Naive thymus-derived CD4-positive, alpha-beta T cell (primary cell): ENCODE data around the gene KRT5. TPM values are rescaled to one million over a fixed set of nuclear protein-coding genes. Genes with fewer than 3 reads are reported as not detected.

Source experiments
- ATAC-seq: fragments of 150-1000 bp; cut with Tn5 transposase; 2 replicates; pipeline ENCODE4 v1.10.0; 2021; ENCODE audit warnings: mild to moderate bottlenecking, moderate library complexity
- CTCF ChIA-PET: fragments of 350-600 bp; sonication (Branson Sonifier 250); formaldehyde crosslinking; loops from one replicate; lab custom pipeline; 2021; ENCODE audit warnings: antibody characterized with exemption; lab: Charles Lee
- POLR2A ChIA-PET: fragments of 350-600 bp; sonication (Branson Sonifier 250); formaldehyde crosslinking; loops from one replicate; lab custom pipeline; 2021; ENCODE audit warnings: antibody characterized with exemption, inconsistent platforms; lab: Charles Lee
- DNase-seq, 9 donors: peaks; one replicate each; pipeline versions ENCODE4 v3.0.0 to v3.0.0-alpha.2; 2020 to 2022; ENCODE audit warnings: mixed read lengths in 1 of 9
- H3K27ac ChIP-seq: one replicate; pipeline ENCODE4 v1.7.0; 2013; ENCODE audit warnings: mild to moderate bottlenecking, low read depth, low read length, moderate library complexity
- H3K27me3 ChIP-seq, 2 donors: one replicate each; pipeline ENCODE4 v1.7.0; 2013; ENCODE audit warnings: low read length in 2 of 2, mild to moderate bottlenecking in 2 of 2, moderate library complexity in 2 of 2; ENCODE audit not compliant: control insufficient read depth in 2 of 2, insufficient read depth in 2 of 2
- H3K36me3 ChIP-seq, 3 experiments: 1 replicate in 2 of 3; 2 replicates in 1 of 3; pipeline ENCODE4 v1.7.0; 2013; ENCODE audit warnings: low read length in 3 of 3, mild to moderate bottlenecking in 3 of 3, moderate library complexity in 1 of 3; ENCODE audit not compliant: insufficient read depth in 3 of 3, control insufficient read depth in 2 of 3
- H3K4me1 ChIP-seq, 2 donors: one replicate each; pipeline ENCODE4 v1.7.0; 2013; ENCODE audit warnings: low read length in 2 of 2, mild to moderate bottlenecking in 2 of 2, moderate library complexity in 1 of 2; ENCODE audit not compliant: control insufficient read depth in 2 of 2, insufficient read depth in 2 of 2
- H3K4me3 ChIP-seq: 2 replicates; pipeline ENCODE4 v1.7.0; 2013; ENCODE audit warnings: mild to moderate bottlenecking, low read length
- H3K9me3 ChIP-seq, 3 experiments: 1 replicate in 2 of 3; 2 replicates in 1 of 3; pipeline ENCODE4 v1.7.0; 2013; ENCODE audit warnings: low read length in 3 of 3; ENCODE audit not compliant: control insufficient read depth in 2 of 3
- H3K27ac Mint-ChIP-seq, 9 donors: one replicate each; pipeline ENCODE4 v1.8.0; 2020 to 2022; ENCODE audit warnings: mixed read lengths in 9 of 9, mild to moderate bottlenecking in 8 of 9, moderate library complexity in 5 of 9, inconsistent platforms in 2 of 9
- H3K27me3 Mint-ChIP-seq, 5 donors: one replicate each; pipeline ENCODE4 v1.8.0; 2021 to 2022; ENCODE audit warnings: mixed read lengths in 5 of 5, mild to moderate bottlenecking in 1 of 5
- H3K36me3 Mint-ChIP-seq, 5 donors: one replicate each; pipeline ENCODE4 v1.8.0; 2020 to 2022; ENCODE audit warnings: mixed read lengths in 5 of 5, mild to moderate bottlenecking in 3 of 5, inconsistent platforms in 1 of 5
- H3K4me1 Mint-ChIP-seq, 7 donors: one replicate each; pipeline ENCODE4 v1.8.0; 2020 to 2022; ENCODE audit warnings: mixed read lengths in 7 of 7, mild to moderate bottlenecking in 3 of 7, inconsistent platforms in 1 of 7
- H3K4me3 Mint-ChIP-seq, 10 donors: one replicate each; pipeline ENCODE4 v1.8.0; 2020 to 2022; ENCODE audit warnings: mild to moderate bottlenecking in 10 of 10, mixed read lengths in 10 of 10, moderate library complexity in 6 of 10, inconsistent platforms in 2 of 10
- H3K9me3 Mint-ChIP-seq, 11 donors: one replicate each; pipeline ENCODE4 v1.8.0; 2020 to 2022; ENCODE audit warnings: mixed read lengths in 11 of 11, mild to moderate bottlenecking in 4 of 11, inconsistent platforms in 1 of 11, moderate library complexity in 1 of 11
- intact Hi-C, 2 donors: fragments of 100-400 bp; cut with micrococcal nuclease; formaldehyde crosslinking; loops; one replicate each; pipeline ENCODE4 v1.15.1; 2023
- polyA plus RNA-seq, 2 donors: library from polyadenylated mRNA; unstranded; fragments of 300-500 nt; fragmentation: Illumina TruSeq; gene quantifications; one replicate each; pipeline ENCODE4 v1.2.3, GENCODE V29; 2021
- total RNA-seq, 6 experiments: library from RNA in 5 of 6; stranded (reverse) in 5 of 6; gene quantifications; 1 replicate in 5 of 6; 2 replicates in 1 of 6; pipeline ENCODE4 v1.2.3 and lab custom pipeline; 2021 to 2026

Gene KRT5
- total and polyA plus RNA-seq, 7 experiments from 2014 or later, result 0.24 TPM; not detected in 6

DNA sequence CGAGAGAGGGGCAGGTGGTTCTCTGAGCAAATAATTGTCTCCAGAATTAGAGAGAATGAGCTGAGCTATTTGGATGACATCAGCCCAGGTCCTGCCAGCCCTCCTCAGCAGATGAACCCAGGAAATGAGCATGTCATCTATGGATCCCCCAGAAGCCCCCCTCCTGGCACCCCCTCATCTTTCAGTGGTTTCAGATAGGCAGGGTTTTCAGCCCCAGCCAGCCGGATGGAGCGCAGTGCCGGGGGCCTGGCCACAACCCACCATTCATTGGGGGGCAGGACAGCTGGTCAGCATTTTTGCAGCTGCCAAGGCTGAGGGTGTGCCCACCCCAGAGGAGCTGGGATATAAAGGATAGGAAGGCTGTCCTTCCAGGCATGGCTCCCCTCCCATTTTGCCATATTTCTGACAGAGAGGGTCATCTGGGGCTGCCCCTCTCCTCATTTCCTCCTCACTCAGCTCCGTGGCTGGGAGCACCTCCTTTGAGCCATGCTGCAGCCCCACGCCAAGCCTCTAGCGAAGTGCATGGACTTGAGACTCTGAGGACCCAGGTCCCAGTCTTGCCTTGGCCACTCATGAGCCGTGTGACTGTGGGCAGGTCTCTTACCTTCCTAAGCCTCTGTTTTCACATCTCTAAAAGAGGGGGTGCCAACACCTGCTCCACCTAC, 38.7 kb upstream of the KRT5 start:
- no peaks in the 10 kb centered on the region for H3K36me3 ChIP-seq
- Mint-ChIP-seq H3K27ac (no peak overlapping the region), H3K9me3 (no peaks in the 10 kb centered on the region), H3K4me1 (peaks cover 0 to 34% (median 0%) of the 10 kb centered on the region in 7 donors), H3K36me3 (no peaks in the 10 kb centered on the region), H3K27me3 (peaks cover 7 to 41% (median 9%) of the 10 kb centered on the region in 5 donors), H3K4me3 (peak overlapping the region in 1 of 10 donors; percentile 39)
- H3K4me3 ChIP-seq, result no peak overlapping the region
- peaks cover 0 to 36% of the 10 kb centered on the region in 2 donors for H3K4me1 ChIP-seq
- DNase-seq (no peak), ATAC-seq (no peak)
- no peaks in the 10 kb centered on the region for H3K27me3 ChIP-seq
- intact Hi-C loops, result no loop called here
- no peaks in the 10 kb centered on the region for H3K9me3 ChIP-seq
- H3K27ac ChIP-seq, result no peak overlapping the region
- ChIA-PET CTCF (no interaction called here), POLR2A (no interaction called here)

DNA sequence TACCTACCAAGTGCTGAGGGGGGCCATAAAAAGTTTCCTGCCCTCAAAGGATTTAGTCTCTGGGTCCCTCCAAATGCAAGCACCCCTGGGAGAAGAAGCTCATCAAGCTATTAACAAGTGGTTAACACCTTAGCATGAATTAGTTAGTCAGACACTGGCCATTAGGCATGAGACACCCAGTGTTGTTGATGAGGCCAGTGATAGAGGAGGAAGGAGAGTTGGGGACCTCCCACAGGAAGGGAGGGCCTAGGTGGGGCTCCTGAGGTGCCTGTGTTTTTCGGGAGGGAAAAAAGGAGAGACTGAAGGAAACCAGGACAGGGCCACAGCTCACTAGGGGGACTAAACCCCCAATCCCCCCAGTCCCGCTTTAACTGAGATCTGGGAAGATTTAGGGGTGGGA, 37.3 kb upstream of the KRT5 start:
- H3K27me3 ChIP-seq, result no peaks in the 10 kb centered on the region
- no peak overlapping the region for H3K27ac ChIP-seq
- no peaks in the 10 kb centered on the region for H3K36me3 Mint-ChIP-seq
- H3K4me3 ChIP-seq, result no peak overlapping the region
- ATAC-seq, result no peak
- ChIA-PET CTCF (no interaction called here), POLR2A (no interaction called here)
- peaks cover 0 to 36% of the 10 kb centered on the region in 2 donors for H3K4me1 ChIP-seq
- DNase-seq, result no peak
- intact Hi-C loops, result no loop called here
- H3K9me3 Mint-ChIP-seq, result no peaks in the 10 kb centered on the region
- no peaks in the 10 kb centered on the region for H3K36me3 ChIP-seq
- peaks cover 7 to 36% (median 9%) of the 10 kb centered on the region in 5 donors for H3K27me3 Mint-ChIP-seq
- H3K9me3 ChIP-seq, result no peaks in the 10 kb centered on the region
- H3K4me1 Mint-ChIP-seq, result peaks cover 0 to 34% (median 0%) of the 10 kb centered on the region in 7 donors
- peak overlapping the region in 2 of 9 donors; percentile 13 to 30 for H3K27ac Mint-ChIP-seq
- H3K4me3 Mint-ChIP-seq, result peak overlapping the region in 1 of 10 donors; percentile 7

DNA sequence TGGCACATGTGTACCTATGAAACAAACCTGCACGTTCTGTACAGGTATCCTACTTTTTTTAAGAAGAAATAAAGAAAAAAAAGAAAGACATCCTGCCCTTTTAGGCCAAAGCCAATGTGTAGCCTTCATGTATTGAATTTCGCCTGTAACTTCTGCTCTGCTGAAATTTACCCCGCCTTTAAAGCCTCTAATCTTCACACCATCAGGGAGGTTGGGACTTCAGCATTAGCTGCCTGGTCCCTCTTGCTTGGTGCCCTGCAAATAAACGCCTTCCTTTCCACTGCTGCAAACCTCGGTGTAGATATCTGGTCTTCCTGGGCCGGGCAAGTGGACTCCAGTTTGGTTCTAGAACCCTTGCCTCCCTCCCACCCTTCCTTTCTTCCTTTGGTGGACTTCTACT, 35.4 kb upstream of the KRT5 start:
- peaks cover 0 to 33% (median 0%) of the 10 kb centered on the region in 7 donors for H3K4me1 Mint-ChIP-seq
- no peaks in the 10 kb centered on the region for H3K9me3 ChIP-seq
- no peaks in the 10 kb centered on the region for H3K36me3 Mint-ChIP-seq
- H3K27ac ChIP-seq, result no peak overlapping the region
- ChIA-PET CTCF (no interaction called here), POLR2A (no interaction called here)
- H3K27me3 Mint-ChIP-seq, result peaks cover 7 to 30% (median 9%) of the 10 kb centered on the region in 5 donors
- DNase-seq (no peak), ATAC-seq (peak; percentile 46)
- peaks cover 0 to 36% of the 10 kb centered on the region in 2 donors for H3K4me1 ChIP-seq
- H3K36me3 ChIP-seq, result no peaks in the 10 kb centered on the region
- H3K4me3 Mint-ChIP-seq, result no peak overlapping the region
- no peaks in the 10 kb centered on the region for H3K9me3 Mint-ChIP-seq
- no peak overlapping the region for H3K4me3 ChIP-seq
- no peaks in the 10 kb centered on the region for H3K27me3 ChIP-seq
- intact Hi-C loops, result no loop called here
- peak overlapping the region in 1 of 9 donors; percentile 34 for H3K27ac Mint-ChIP-seq

DNA sequence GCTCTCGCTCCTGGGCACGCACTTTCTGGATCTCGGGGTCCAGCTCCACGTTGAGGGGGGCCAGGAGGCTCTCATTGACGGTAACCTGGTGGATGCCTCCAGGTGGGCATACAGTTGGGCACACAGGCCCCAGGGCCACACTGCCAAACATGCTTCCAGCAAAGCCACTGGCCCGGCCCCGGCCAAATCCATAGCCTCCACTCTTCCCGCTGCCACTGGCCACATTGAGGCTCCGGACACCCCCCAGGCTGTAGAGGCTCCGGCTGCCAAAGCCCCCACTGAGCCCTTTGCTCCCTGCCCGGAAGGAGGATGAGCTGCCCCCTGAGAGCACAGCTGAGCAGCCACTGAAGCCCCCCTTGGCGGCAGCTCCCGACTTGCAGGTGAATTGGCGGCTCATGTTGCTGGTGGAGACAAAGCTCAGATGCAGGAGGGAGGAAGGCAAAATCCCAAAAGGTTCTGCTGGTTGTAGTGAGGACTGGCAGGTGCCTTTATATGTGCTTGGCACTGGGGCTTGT, 32.5 kb upstream of the KRT5 start, which contains the start of gene KRT71:
KRT71 (minus strand) TSS at position 465 of the 515 bp plus-strand sequence; CDS start at position 397, 68 bp downstream.
- H3K27ac Mint-ChIP-seq, result no peak within 1 kb of the TSS
- no peak for DNase-seq
- Histone ChIP-seq H3K4me3 (no peak within 1 kb of the TSS), H3K36me3 (no peaks in the 10 kb centered on the region), H3K9me3 (no peaks in the 10 kb centered on the region), H3K27me3 (no peaks in the 10 kb centered on the region), H3K4me1 (peaks cover 0 to 24% of the 10 kb centered on the region in 2 donors), H3K27ac (no peak within 1 kb of the TSS)
- no peak within 1 kb of the TSS for H3K4me3 Mint-ChIP-seq
- H3K9me3 Mint-ChIP-seq, result no peaks in the 10 kb centered on the region
- peaks cover 0 to 13% (median 0%) of the 10 kb centered on the region in 7 donors for H3K4me1 Mint-ChIP-seq
- CTCF ChIA-PET, result no interaction called here
- intact Hi-C loops, result no loop called here
- POLR2A ChIA-PET, result no interaction called here
- ATAC-seq, result no peak
- no peaks in the 10 kb centered on the region for H3K36me3 Mint-ChIP-seq
- H3K27me3 Mint-ChIP-seq, result peaks cover 0 to 21% (median 0%) of the 10 kb centered on the region in 5 donors

DNA sequence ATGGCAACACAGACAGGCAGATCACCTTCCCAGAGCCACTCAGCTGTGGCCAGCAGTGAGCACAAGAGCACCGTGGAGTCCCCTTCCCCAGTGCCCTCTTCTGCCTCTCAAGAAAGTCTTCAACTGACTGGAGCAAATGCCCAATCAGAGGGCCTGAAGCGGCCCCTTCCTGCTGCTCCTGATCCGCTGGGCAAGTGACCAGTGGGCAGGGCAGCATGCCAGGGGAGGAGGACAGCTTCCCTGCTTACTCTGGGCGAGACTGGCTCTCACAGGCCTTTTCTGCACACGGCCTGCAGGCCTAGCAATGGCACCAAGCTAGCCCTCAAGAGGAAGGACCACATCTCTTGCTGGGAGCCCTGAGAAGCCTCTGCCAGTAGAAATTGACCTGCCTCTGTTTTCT, 31.9 kb upstream of the KRT5 start:
- CTCF ChIA-PET, result no interaction called here
- intact Hi-C loops, result no loop called here
- peaks cover 0 to 21% (median 0%) of the 10 kb centered on the region in 5 donors for H3K27me3 Mint-ChIP-seq
- H3K27ac ChIP-seq, result no peak overlapping the region
- DNase-seq (no peak), ATAC-seq (no peak)
- H3K4me3 ChIP-seq, result no peak overlapping the region
- H3K4me1 Mint-ChIP-seq, result peaks cover 0 to 13% (median 0%) of the 10 kb centered on the region in 7 donors
- no peak overlapping the region for H3K27ac Mint-ChIP-seq
- H3K4me3 Mint-ChIP-seq, result no peak overlapping the region
- POLR2A ChIA-PET, result no interaction called here
- H3K9me3 ChIP-seq, result no peaks in the 10 kb centered on the region
- H3K36me3 ChIP-seq, result no peaks in the 10 kb centered on the region
- H3K9me3 Mint-ChIP-seq, result no peaks in the 10 kb centered on the region
- peaks cover 0 to 24% of the 10 kb centered on the region in 2 donors for H3K4me1 ChIP-seq
- no peaks in the 10 kb centered on the region for H3K27me3 ChIP-seq
- no peaks in the 10 kb centered on the region for H3K36me3 Mint-ChIP-seq

DNA sequence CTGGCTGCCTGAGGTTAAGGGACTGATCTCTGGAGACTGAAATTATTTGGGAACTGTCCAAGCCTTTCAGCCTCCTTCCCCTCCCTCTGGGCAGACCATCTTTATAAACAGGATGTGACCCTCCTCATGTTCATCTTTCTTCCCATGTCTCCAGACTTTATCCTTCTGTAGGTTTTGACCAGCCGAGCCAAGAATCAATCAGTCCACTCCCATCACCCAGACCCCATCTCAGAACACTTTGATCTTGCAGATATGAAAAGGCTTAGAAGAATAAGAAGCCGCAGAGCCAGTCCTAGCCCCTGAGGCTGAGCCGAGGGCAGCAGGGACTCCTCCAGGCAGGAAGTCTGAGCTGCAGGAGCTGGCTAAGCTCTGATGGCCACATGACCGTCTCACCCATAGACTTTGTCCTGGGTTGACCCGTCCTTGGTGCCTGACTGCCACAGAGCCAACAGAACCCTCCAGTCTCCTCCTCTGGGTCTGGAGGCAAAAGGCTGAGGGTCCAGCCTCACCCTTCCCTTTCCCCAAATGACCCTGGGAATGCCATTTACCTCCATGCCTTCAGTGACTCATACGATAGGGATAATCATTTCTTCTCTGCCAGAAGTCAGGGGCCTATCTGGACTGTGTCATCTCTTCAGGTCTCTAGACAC, 31.1 kb upstream of the KRT5 start:
- no peak for ATAC-seq
- peaks cover 0 to 13% (median 0%) of the 10 kb centered on the region in 7 donors for H3K4me1 Mint-ChIP-seq
- CTCF ChIA-PET, result interaction anchor here (0.5 kb wide), 1 partner anchor 389 kb away, joined by 5 read pairs; no protein-coding TSS in a partner anchor
- H3K4me1 ChIP-seq, result peaks cover 0 to 19% of the 10 kb centered on the region in 2 donors
- H3K27ac Mint-ChIP-seq, result peak overlapping the region in 1 of 9 donors; percentile 38
- intact Hi-C loops, result no loop called here
- H3K36me3 Mint-ChIP-seq, result no peaks in the 10 kb centered on the region
- DNase-seq, result no peak
- POLR2A ChIA-PET, result no interaction called here
- no peak overlapping the region for H3K27ac ChIP-seq
- no peak overlapping the region for H3K4me3 Mint-ChIP-seq
- no peaks in the 10 kb centered on the region for H3K9me3 ChIP-seq
- H3K27me3 ChIP-seq, result no peaks in the 10 kb centered on the region
- H3K9me3 Mint-ChIP-seq, result no peaks in the 10 kb centered on the region
- H3K27me3 Mint-ChIP-seq, result peaks cover 0 to 21% (median 0%) of the 10 kb centered on the region in 5 donors
- H3K4me3 ChIP-seq, result no peak overlapping the region
- no peaks in the 10 kb centered on the region for H3K36me3 ChIP-seq
